IMR-90 (cell line): ENCODE measurements around the gene CLEC4G. TPM values are rescaled to one million over a fixed set of nuclear protein-coding genes. Genes with fewer than 3 reads are reported as not detected.

Experiments used
- ATAC-seq: fragments of 200-7000 bp; cut with Tn5 transposase; 2 replicates; pipeline ENCODE4 v1.9.1; 2020; ENCODE audit warnings: low read depth, mild to moderate bottlenecking, moderate library complexity
- BruUV-seq: library from RNA; stranded (reverse); fragments of 400-500 nt; replicated peaks from 2 replicates; lab custom pipeline; 2021; lab: Mats Ljungman, UMichigan
- CTCF ChIA-PET: fragments of 300-600 bp; formaldehyde crosslinking; extraction: SDS; loops from one replicate; lab custom pipeline; 2021; ENCODE audit warnings: antibody characterized with exemption; lab: Yijun Ruan, JAX
- POLR2A ChIA-PET: fragments of 300-600 bp; sonication (Branson Sonifier 250); formaldehyde crosslinking; loops from one replicate; lab custom pipeline; 2022; ENCODE audit warnings: antibody characterized with exemption; ENCODE audit not compliant: unreplicated experiment; lab: Charles Lee
- DNase-seq: peaks from one replicate; pipeline ENCODE4 v3.0.0; 2013
- H2AFZ ChIP-seq: replicated peaks from 2 replicates; pipeline ENCODE3; 2013; ENCODE audit warnings: low read length, mild to moderate bottlenecking; ENCODE audit not compliant: poor library complexity
- H2AK5ac ChIP-seq: 2 replicates; pipeline ENCODE4 v1.6.1; 2013; ENCODE audit warnings: low read depth, low read length, inconsistent platforms
- H2AK9ac ChIP-seq: replicated peaks from 2 replicates; pipeline ENCODE3; 2013; ENCODE audit warnings: mild to moderate bottlenecking, low read depth, low read length, moderate library complexity; ENCODE audit not compliant: poor library complexity
- H2BK120ac ChIP-seq: 2 replicates; pipeline ENCODE4 v1.6.1; 2013; ENCODE audit warnings: low read depth, low read length, inconsistent platforms
- H2BK15ac ChIP-seq: 3 replicates; pipeline ENCODE4 v1.6.1; 2013; ENCODE audit warnings: low read depth, low read length, inconsistent platforms
- H2BK20ac ChIP-seq: 2 replicates; pipeline ENCODE4 v1.6.1; 2013; ENCODE audit warnings: low read depth, mild to moderate bottlenecking, inconsistent platforms, low read length, moderate library complexity
- H2BK5ac ChIP-seq: 2 replicates; pipeline ENCODE4 v1.6.1; 2013; ENCODE audit warnings: mild to moderate bottlenecking, low read depth, low read length, inconsistent platforms; ENCODE audit not compliant: poor library complexity, severe bottlenecking
- H3K14ac ChIP-seq: replicated peaks from 2 replicates; pipeline ENCODE4 v1.6.1; 2013; ENCODE audit warnings: low read depth, low read length, inconsistent platforms
- H3K18ac ChIP-seq: 2 replicates; pipeline ENCODE4 v1.6.1; 2013; ENCODE audit warnings: low read depth, low read length, control low read depth
- H3K23ac ChIP-seq: 2 replicates; pipeline ENCODE4 v1.6.1; 2013; ENCODE audit warnings: low read depth, low read length, inconsistent platforms
- H3K27ac ChIP-seq: 2 replicates; pipeline ENCODE4 v1.5.1; 2013; ENCODE audit warnings: mild to moderate bottlenecking, control low read depth, low read length; ENCODE audit not compliant: insufficient read depth
- H3K27me3 ChIP-seq: 2 replicates; pipeline ENCODE4 v1.6.1; 2013; ENCODE audit warnings: low read length; ENCODE audit not compliant: control insufficient read depth, insufficient read depth
- H3K36me3 ChIP-seq: 2 replicates; pipeline ENCODE4 v1.6.1; 2013; ENCODE audit warnings: low read length, mixed read lengths; ENCODE audit not compliant: control insufficient read depth, insufficient read depth
- H3K4ac ChIP-seq: 2 replicates; pipeline ENCODE4 v1.6.1; 2013; ENCODE audit warnings: low read depth, low read length, inconsistent platforms
- H3K4me1 ChIP-seq: 2 replicates; pipeline ENCODE4 v1.6.1; 2013; ENCODE audit warnings: low read length, mixed read lengths; ENCODE audit not compliant: control insufficient read depth, insufficient read depth
- H3K4me2 ChIP-seq: 2 replicates; pipeline ENCODE4 v1.6.1; 2013; ENCODE audit warnings: low read depth, mild to moderate bottlenecking, control low read depth, low read length, moderate library complexity
- H3K4me3 ChIP-seq: 2 replicates; pipeline ENCODE4 v1.5.1; 2013; ENCODE audit warnings: low read depth, mild to moderate bottlenecking, control low read depth, low read length, moderate library complexity; ENCODE audit not compliant: insufficient read depth
- H3K56ac ChIP-seq: 2 replicates; pipeline ENCODE4 v1.6.1; 2013; ENCODE audit warnings: low read length, inconsistent platforms; ENCODE audit not compliant: insufficient read depth; ENCODE audit errors: extremely low read depth
- H3K79me1 ChIP-seq, 2 experiments: 2 replicates each; pipeline ENCODE4 v1.6.1; 2013; ENCODE audit warnings: low read length in 2 of 2, inconsistent platforms in 1 of 2, low read depth in 1 of 2
- H3K9ac ChIP-seq: 2 replicates; pipeline ENCODE4 v1.6.1; 2013; ENCODE audit warnings: low read depth, low read length, control low read depth
- H3K9me1 ChIP-seq: 2 replicates; pipeline ENCODE4 v1.6.1; 2013; ENCODE audit warnings: low read length, inconsistent platforms; ENCODE audit not compliant: insufficient read depth
- H3K9me3 ChIP-seq: 2 replicates; pipeline ENCODE4 v1.6.1; 2013; ENCODE audit warnings: low read length; ENCODE audit not compliant: control insufficient read depth, insufficient read depth
- H4K20me1 ChIP-seq: 2 replicates; pipeline ENCODE4 v1.6.1; 2013; ENCODE audit warnings: low read length, inconsistent platforms; ENCODE audit not compliant: insufficient read depth
- H4K5ac ChIP-seq: 2 replicates; pipeline ENCODE4 v1.6.1; 2013; ENCODE audit warnings: mild to moderate bottlenecking, low read depth, low read length, control low read depth
- H4K8ac ChIP-seq, 2 experiments: 2 replicates each; pipeline ENCODE4 v1.6.1; 2013; ENCODE audit warnings: low read depth in 2 of 2, low read length in 2 of 2, control low read depth in 1 of 2, inconsistent platforms in 1 of 2
- H4K91ac ChIP-seq: 2 replicates; pipeline ENCODE4 v1.6.1; 2013; ENCODE audit warnings: low read depth, low read length, inconsistent platforms; ENCODE audit not compliant: insufficient read depth
- BHLHE40 ChIP-seq: fragments of 150-350 bp; IDR thresholded peaks from 2 replicates; pipeline ENCODE4 v1.6.1; 2016; ENCODE audit warnings: mild to moderate bottlenecking, low read depth, low read length
- CEBPB ChIP-seq: IDR thresholded peaks from 2 replicates; pipeline ENCODE4 v1.6.1; 2012; ENCODE audit warnings: low read depth, low read length, improper control_type of control experiment
- FOS ChIP-seq: fragments of 150-350 bp; IDR thresholded peaks from 2 replicates; pipeline ENCODE4 v1.6.1; 2016; ENCODE audit warnings: low read depth, low read length
- MAFK ChIP-seq: IDR thresholded peaks from 2 replicates; pipeline ENCODE4 v1.6.1; 2012; ENCODE audit warnings: low read depth, low read length, improper control_type of control experiment
- MAZ ChIP-seq: IDR thresholded peaks from 2 replicates; pipeline ENCODE4 v1.6.1; 2012; ENCODE audit warnings: low read depth, mild to moderate bottlenecking, low read length, improper control_type of control experiment, moderate library complexity, borderline replicate concordance
- RCOR1 ChIP-seq: IDR thresholded peaks from 2 replicates; pipeline ENCODE4 v1.6.1; 2012; ENCODE audit warnings: mild to moderate bottlenecking, low read length, improper control_type of control experiment; ENCODE audit not compliant: insufficient replicate concordance
- RFX5 ChIP-seq: IDR thresholded peaks from 2 replicates; pipeline ENCODE4 v1.8.0; 2012; ENCODE audit warnings: low read depth, mild to moderate bottlenecking, low read length, moderate library complexity
- WGBS, 2 experiments: methylation state at CpG; one replicate each; pipeline versions ENCODE4 v1.1.5 to v1.1.7; 2013; ENCODE audit warnings: missing lambda C conversion rate in 2 of 2; ENCODE audit not compliant: insufficient read length in 1 of 2; ENCODE audit errors: extremely low coverage in 2 of 2; 5-methylcytosine and 5-hydroxymethylcytosine counted together
- dilution Hi-C: fragments of 300-500 bp; cut with HindIII; formaldehyde crosslinking; loops from one replicate; pipeline ENCODE4 v1.14.3; 2018; ENCODE audit warnings: low sequenced_read_pairs; ENCODE audit not compliant: unreplicated experiment
- in situ Hi-C: fragments of 300-500 bp; cut with MboI; formaldehyde crosslinking; loops from 3 replicates; pipeline ENCODE4 v1.14.3; 2019; ENCODE audit warnings: low sequenced_read_pairs, inconsistent platforms, mixed read lengths
- intact Hi-C: fragments of 100-400 bp; cut with micrococcal nuclease; formaldehyde crosslinking; loops from 2 replicates; pipeline ENCODE4 v1.10.0; 2022
- polyA plus RNA-seq, 3 experiments: library from polyadenylated mRNA; depleted of rRNA; stranded (reverse); fragments of >200 nt; gene quantifications; 2 replicates each; pipeline ENCODE4 v1.2.3, GENCODE V29; 2012; ENCODE audit warnings: low replicate concordance in 1 of 3
- total RNA-seq: library from RNA; depleted of rRNA; stranded (reverse); fragments of >200 nt; gene quantifications from 2 replicates; pipeline ENCODE4 v1.2.3, GENCODE V29; 2012
- TF ChIP-seq, protein P1 (sequence below): fragments of 150-350 bp; IDR thresholded peaks from 2 replicates; pipeline ENCODE4 v1.6.1; 2016; ENCODE audit warnings: low read depth, mild to moderate bottlenecking, low read length, moderate library complexity, borderline replicate concordance
- TF ChIP-seq, protein P2 (sequence below): fragments of 150-350 bp; IDR thresholded peaks from 2 replicates; pipeline ENCODE4 v1.6.1; 2017; ENCODE audit warnings: mild to moderate bottlenecking, antibody characterized with exemption, low read length, low read depth

CLEC4G gene
- total and polyA plus RNA-seq, 2 of the 4 experiments (the other 2 are of a cell fraction) = not detected

DNA sequence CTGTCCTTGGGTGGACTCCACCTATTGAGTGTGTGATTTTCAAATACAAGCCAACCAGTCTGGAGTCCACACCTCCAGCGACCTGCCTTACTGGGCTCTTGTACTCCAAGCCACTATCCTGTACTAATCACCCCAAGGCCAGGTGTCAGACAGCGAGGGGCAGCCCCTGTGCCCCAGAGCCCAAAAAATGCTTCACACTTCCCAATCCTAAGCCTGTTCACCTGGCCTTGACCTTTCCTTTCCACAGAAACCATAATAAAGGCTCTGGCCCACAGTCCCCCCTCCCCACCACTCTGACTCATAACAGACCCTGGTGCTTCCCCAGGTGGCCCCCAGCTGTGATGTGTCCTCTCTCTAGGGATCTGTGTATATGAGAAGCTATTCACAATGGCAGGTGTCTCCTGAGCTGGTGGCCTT lies 11.5 kb upstream of the CLEC4G start:
- CTCF ChIA-PET = no interaction called here
- no peak overlapping the region for H3K18ac ChIP-seq

More for the DNA sequence above, 11.5 kb upstream of the CLEC4G start:
- no peak overlapping the region for H3K56ac ChIP-seq
- H2AFZ ChIP-seq = peak overlapping the region; percentile 19
- H2BK120ac ChIP-seq = no peak overlapping the region
- no peak overlapping the region for H3K23ac ChIP-seq
- H4K20me1 ChIP-seq = no peaks in the 10 kb centered on the region
- no peak overlapping the region for H3K27ac ChIP-seq
- H3K79me1 ChIP-seq = no peaks in the 10 kb centered on the region
- dilution Hi-C loops (no loop called here), intact Hi-C loops (no loop called here), in situ Hi-C loops (no loop called here)
- ATAC-seq (no peak), DNase-seq (no peak)
- H3K4me1 ChIP-seq = no peaks in the 10 kb centered on the region
- no peaks in the 10 kb centered on the region for H3K9me3 ChIP-seq
- no TSS peak for BruUV-seq
- no peaks in the 10 kb centered on the region for H3K9me1 ChIP-seq
- no peak overlapping the region for H2BK5ac ChIP-seq
- no peaks in the 10 kb centered on the region for H3K36me3 ChIP-seq
- TF ChIP-seq, protein P1, sequence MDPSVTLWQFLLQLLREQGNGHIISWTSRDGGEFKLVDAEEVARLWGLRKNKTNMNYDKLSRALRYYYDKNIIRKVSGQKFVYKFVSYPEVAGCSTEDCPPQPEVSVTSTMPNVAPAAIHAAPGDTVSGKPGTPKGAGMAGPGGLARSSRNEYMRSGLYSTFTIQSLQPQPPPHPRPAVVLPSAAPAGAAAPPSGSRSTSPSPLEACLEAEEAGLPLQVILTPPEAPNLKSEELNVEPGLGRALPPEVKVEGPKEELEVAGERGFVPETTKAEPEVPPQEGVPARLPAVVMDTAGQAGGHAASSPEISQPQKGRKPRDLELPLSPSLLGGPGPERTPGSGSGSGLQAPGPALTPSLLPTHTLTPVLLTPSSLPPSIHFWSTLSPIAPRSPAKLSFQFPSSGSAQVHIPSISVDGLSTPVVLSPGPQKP = no peak
- TF ChIP-seq MAFK (no peak), FOS (no peak), RFX5 (no peak), RCOR1 (no peak), BHLHE40 (no peak), CEBPB (no peak), MAZ (no peak)
- TF ChIP-seq, protein P2, sequence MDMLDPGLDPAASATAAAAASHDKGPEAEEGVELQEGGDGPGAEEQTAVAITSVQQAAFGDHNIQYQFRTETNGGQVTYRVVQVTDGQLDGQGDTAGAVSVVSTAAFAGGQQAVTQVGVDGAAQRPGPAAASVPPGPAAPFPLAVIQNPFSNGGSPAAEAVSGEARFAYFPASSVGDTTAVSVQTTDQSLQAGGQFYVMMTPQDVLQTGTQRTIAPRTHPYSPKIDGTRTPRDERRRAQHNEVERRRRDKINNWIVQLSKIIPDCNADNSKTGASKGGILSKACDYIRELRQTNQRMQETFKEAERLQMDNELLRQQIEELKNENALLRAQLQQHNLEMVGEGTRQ = no peak
- no peak overlapping the region for H2AK9ac ChIP-seq
- H2AK5ac ChIP-seq = no peak overlapping the region
- H3K4ac ChIP-seq = no peak overlapping the region
- no peak overlapping the region for H2BK15ac ChIP-seq
- 80% methylated on average over 1 of the region's 2 CpGs; no CpG with 5 or more reads in 1 of the 2 experiments for WGBS, 2 experiments
- H3K9ac ChIP-seq = no peak overlapping the region
- H3K4me3 ChIP-seq = no peak overlapping the region
- H3K14ac ChIP-seq = no peak overlapping the region
- POLR2A ChIA-PET = no interaction called here
- peaks cover 9% of the 10 kb centered on the region for H3K27me3 ChIP-seq
- no peak overlapping the region for H3K4me2 ChIP-seq
- H4K5ac ChIP-seq = no peak overlapping the region
- H4K91ac ChIP-seq = no peak overlapping the region
- H4K8ac ChIP-seq = no peak overlapping the region
- no peak overlapping the region for H2BK20ac ChIP-seq
